Measurements from ENCODE around the gene CACNG4.

DNA sequence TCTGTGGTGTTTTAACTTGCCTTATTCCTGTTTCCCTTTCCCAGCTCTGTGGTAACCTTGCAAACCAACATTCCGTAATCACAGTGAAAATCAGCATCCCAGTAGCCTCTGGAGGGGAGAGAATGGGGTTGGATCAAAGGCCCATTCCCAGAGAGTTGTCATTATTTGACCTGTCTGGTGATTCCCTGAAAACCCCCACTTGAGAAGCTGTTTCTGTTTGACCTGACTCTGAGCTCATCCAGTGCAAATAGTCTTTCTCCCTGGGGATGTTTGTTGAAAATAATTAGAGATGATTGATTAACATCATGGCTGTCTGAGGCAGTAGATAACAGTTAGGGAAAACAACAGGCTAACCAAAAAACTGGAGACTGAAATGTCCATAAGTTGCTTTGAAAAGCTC, 82.9 kb downstream of the CACNG4 start:
- TF ChIP-seq, protein P1, sequence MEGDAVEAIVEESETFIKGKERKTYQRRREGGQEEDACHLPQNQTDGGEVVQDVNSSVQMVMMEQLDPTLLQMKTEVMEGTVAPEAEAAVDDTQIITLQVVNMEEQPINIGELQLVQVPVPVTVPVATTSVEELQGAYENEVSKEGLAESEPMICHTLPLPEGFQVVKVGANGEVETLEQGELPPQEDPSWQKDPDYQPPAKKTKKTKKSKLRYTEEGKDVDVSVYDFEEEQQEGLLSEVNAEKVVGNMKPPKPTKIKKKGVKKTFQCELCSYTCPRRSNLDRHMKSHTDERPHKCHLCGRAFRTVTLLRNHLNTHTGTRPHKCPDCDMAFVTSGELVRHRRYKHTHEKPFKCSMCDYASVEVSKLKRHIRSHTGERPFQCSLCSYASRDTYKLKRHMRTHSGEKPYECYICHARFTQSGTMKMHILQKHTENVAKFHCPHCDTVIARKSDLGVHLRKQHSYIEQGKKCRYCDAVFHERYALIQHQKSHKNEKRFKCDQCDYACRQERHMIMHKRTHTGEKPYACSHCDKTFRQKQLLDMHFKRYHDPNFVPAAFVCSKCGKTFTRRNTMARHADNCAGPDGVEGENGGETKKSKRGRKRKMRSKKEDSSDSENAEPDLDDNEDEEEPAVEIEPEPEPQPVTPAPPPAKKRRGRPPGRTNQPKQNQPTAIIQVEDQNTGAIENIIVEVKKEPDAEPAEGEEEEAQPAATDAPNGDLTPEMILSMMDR (conservative IDR thresholded peaks at IDR 0.05), result no peak
- TF ChIP-seq ZFX (IDR thresholded peaks at IDR 0.05), result no peak

Data from C4-2B (cell line).